Measurements from ENCODE around the gene WNT6.

WNT6 gene

GRCh38 chr2:218830526-218831306 lies 28.9 kb upstream of the WNT6 start:
- no peak for TF ChIP-seq EZH2phosphoT487 (IDR thresholded peaks at IDR 0.05; ENCODE audit: low read length)
- no peak for TF ChIP-seq EZH2 (optimal IDR thresholded peaks at IDR 0.05; ENCODE audit: low read depth, low read length)
- no peak for TF ChIP-seq CTCF (IDR thresholded peaks at IDR 0.05; ENCODE audit: low read length)
- no peaks in the 10 kb centered on the region for H3K27me3 ChIP-seq (replicated peaks; ENCODE audit: insufficient read depth, low read length)

GRCh38 chr2:218831378-218831990 lies 28.1 kb upstream of the WNT6 start, which contains the start of gene PRKAG3:
TSS of gene PRKAG3 (minus strand) at chr2:218831803.
- H3K27me3 ChIP-seq (replicated peaks; ENCODE audit: insufficient read depth, low read length): no peaks in the 10 kb centered on the region
- H3K4me3 ChIP-seq (ENCODE audit: low read length): no peak within 1 kb of the TSS
- H3K9me3 ChIP-seq (replicated peaks; ENCODE audit: insufficient read depth, low read length): no peaks in the 10 kb centered on the region
- no peaks in the 10 kb centered on the region for H4K20me1 ChIP-seq (ENCODE audit: insufficient read depth, low read length)
- H3K4me2 ChIP-seq (ENCODE audit: low read depth, low read length): no peak within 1 kb of the TSS
- no peaks in the 10 kb centered on the region for H3F3A ChIP-seq (ENCODE audit: insufficient read depth, low read length)
- H3K9ac ChIP-seq (ENCODE audit: low read length): no peak within 1 kb of the TSS
- H3K4me1 ChIP-seq (ENCODE audit: low read length): no peaks in the 10 kb centered on the region
- H3K79me2 ChIP-seq (ENCODE audit: low read length): no peaks in the 10 kb centered on the region
- no peak within 1 kb of the TSS for H3K27ac ChIP-seq (ENCODE audit: low read length)
- no peaks in the 10 kb centered on the region for H3K9me2 ChIP-seq (replicated peaks; ENCODE audit: insufficient read depth, low read length)
- no peak for TF ChIP-seq CTCF (IDR thresholded peaks at IDR 0.05; ENCODE audit: low read length)
- TF ChIP-seq EZH2phosphoT487 (IDR thresholded peaks at IDR 0.05; ENCODE audit: low read length): no peak
- TF ChIP-seq EZH2 (optimal IDR thresholded peaks at IDR 0.05; ENCODE audit: low read depth, low read length): no peak
- no peak within 1 kb of the TSS for H2AFZ ChIP-seq (ENCODE audit: low read length)
- H3K36me3 ChIP-seq (replicated peaks; ENCODE audit: insufficient read depth, low read length): no peaks in the 10 kb centered on the region
- no peak for DNase-seq

More at GRCh38 chr2:218830526-218831306, 28.9 kb upstream of the WNT6 start:
- Histone ChIP-seq H3K4me1 (ENCODE audit: low read length) (no peaks in the 10 kb centered on the region), H3F3A (ENCODE audit: insufficient read depth, low read length) (no peaks in the 10 kb centered on the region), H3K4me3 (ENCODE audit: low read length) (no peak overlapping the region), H3K9me3 (replicated peaks; ENCODE audit: insufficient read depth, low read length) (no peaks in the 10 kb centered on the region), H3K36me3 (replicated peaks; ENCODE audit: insufficient read depth, low read length) (no peaks in the 10 kb centered on the region), H4K20me1 (ENCODE audit: insufficient read depth, low read length) (no peaks in the 10 kb centered on the region), H3K79me2 (ENCODE audit: low read length) (no peaks in the 10 kb centered on the region), H3K9ac (ENCODE audit: low read length) (no peak overlapping the region), H3K27ac (ENCODE audit: low read length) (no peak overlapping the region), H3K9me2 (replicated peaks; ENCODE audit: insufficient read depth, low read length) (no peaks in the 10 kb centered on the region), H3K4me2 (ENCODE audit: low read depth, low read length) (no peak overlapping the region), H2AFZ (ENCODE audit: low read length) (no peak overlapping the region)
- DNase-seq: no peak

- H2AFZ ChIP-seq (ENCODE audit: low read length): no peak overlapping the region
- TF ChIP-seq EZH2phosphoT487 (IDR thresholded peaks at IDR 0.05; ENCODE audit: low read length) (no peak), CTCF (IDR thresholded peaks at IDR 0.05; ENCODE audit: low read length) (no peak), EZH2 (optimal IDR thresholded peaks at IDR 0.05; ENCODE audit: low read depth, low read length) (no peak)
- H3K4me3 ChIP-seq (ENCODE audit: low read length): no peak overlapping the region
- H3K79me2 ChIP-seq (ENCODE audit: low read length): no peaks in the 10 kb centered on the region
- DNase-seq: no peak
- H3K9ac ChIP-seq (ENCODE audit: low read length): no peak overlapping the region
- H3K27me3 ChIP-seq (replicated peaks; ENCODE audit: insufficient read depth, low read length): no peaks in the 10 kb centered on the region
- no peaks in the 10 kb centered on the region for H3F3A ChIP-seq (ENCODE audit: insufficient read depth, low read length)
- no peaks in the 10 kb centered on the region for H3K36me3 ChIP-seq (replicated peaks; ENCODE audit: insufficient read depth, low read length)
- no peaks in the 10 kb centered on the region for H3K9me2 ChIP-seq (replicated peaks; ENCODE audit: insufficient read depth, low read length)
- no peaks in the 10 kb centered on the region for H4K20me1 ChIP-seq (ENCODE audit: insufficient read depth, low read length)
- no peaks in the 10 kb centered on the region for H3K4me1 ChIP-seq (ENCODE audit: low read length)
- no peaks in the 10 kb centered on the region for H3K9me3 ChIP-seq (replicated peaks; ENCODE audit: insufficient read depth, low read length)
- H3K27ac ChIP-seq (ENCODE audit: low read length): no peak overlapping the region
- H3K4me2 ChIP-seq (ENCODE audit: low read depth, low read length): no peak overlapping the region
Observed at GRCh38 chr2:218832081-218832480, 27.5 kb upstream of the WNT6 start.
